HG03045 (cell line): ENCODE results near the gene PDIA4.
"Not testable (repeated sequence)": the region's sequence is repeated elsewhere in the genome, so short reads cannot be mapped to it uniquely, and the experiment has no call there.

Source experiments
- ATAC-seq: cut with Tn5 transposase; IDR thresholded peaks from one replicate; pipeline ENCODE4 v1.9.1; 2021; ENCODE audit warnings: mild to moderate bottlenecking, moderate library complexity; ENCODE audit not compliant: unreplicated experiment

PDIA4 gene, protein sequence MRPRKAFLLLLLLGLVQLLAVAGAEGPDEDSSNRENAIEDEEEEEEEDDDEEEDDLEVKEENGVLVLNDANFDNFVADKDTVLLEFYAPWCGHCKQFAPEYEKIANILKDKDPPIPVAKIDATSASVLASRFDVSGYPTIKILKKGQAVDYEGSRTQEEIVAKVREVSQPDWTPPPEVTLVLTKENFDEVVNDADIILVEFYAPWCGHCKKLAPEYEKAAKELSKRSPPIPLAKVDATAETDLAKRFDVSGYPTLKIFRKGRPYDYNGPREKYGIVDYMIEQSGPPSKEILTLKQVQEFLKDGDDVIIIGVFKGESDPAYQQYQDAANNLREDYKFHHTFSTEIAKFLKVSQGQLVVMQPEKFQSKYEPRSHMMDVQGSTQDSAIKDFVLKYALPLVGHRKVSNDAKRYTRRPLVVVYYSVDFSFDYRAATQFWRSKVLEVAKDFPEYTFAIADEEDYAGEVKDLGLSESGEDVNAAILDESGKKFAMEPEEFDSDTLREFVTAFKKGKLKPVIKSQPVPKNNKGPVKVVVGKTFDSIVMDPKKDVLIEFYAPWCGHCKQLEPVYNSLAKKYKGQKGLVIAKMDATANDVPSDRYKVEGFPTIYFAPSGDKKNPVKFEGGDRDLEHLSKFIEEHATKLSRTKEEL

DNA sequence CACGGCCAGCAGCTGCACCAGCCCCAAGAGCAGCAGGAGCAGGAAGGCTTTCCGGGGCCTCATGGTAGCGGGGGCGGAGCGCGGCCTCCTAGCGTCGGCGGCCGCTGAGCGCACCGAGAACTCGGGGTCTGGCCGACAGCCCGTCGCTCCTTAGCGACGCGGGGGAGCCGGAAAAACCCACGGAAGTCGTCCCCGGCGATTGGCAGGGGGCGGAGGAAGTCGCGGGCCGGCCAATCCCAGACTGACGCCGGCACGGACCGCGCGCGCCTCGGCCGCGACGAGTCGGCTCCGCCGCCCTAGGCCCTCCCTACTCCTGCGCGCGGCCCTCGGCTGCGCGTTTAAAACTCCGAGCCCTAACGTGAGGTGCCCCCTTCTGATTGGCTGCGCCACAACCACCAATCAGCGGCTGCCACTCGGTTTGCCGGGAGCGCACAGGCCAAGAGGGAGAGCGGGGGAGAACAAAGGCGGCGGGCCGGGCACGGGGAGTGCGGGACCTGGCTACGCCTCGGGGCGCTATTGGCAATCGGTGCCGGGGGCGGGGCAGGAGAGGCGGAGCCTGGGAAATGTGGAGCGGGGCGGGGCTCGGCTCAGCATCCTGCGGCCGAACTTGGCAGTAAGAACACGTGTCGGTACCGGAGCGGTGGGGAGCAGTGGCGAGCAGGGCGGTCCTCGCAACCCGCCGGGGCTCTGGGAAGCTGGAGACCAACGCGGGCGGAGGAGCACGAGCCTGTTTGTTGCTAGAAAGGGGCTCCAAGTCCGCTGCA lies at the start of gene PDIA4:
TSS of gene PDIA4 (minus strand) at position 160 of the 764 bp plus-strand sequence. CDS start at position 63, 97 bp downstream.
- ATAC-seq: peak; percentile 94

DNA sequence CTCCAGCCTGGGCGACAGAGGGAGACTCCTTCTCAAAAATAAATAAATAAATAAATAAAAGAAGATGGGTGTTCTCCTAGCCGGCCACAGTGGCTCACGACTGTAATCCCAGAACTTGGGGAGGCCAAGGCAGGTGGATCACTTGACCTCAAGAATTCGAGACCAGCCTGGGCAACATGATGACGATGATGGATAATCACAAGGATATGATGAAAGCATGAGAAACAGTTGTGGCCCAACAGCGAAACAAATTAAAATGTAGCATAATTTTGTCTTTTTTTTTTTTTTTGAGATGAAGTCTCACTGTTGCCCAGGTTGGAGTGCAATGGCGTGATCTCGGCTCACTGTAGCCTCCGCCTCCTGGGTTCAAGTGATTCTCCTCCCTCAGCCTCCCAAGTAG lies 49.3 kb upstream of the PDIA4 start:
- ATAC-seq: no peak

DNA sequence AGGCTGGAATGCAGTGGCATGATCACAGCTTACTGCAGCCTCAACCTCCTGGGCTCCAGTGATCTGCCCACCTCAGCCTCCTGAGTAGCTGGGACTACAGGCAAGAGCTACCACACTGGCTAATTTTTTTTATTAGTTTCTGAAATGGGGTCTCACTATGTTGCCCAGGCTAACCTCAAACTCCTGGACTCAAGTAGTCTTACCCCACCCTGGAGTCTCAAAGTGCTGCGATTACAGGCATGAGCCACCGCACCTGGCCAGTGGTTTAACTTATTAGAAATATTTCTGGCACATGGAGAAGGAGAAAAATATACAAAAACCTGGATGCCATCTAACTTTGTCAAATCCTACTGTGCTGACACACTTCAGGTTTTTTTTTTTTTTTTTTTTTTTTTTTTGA lies 47.0 kb upstream of the PDIA4 start:
- no peak for ATAC-seq

DNA sequence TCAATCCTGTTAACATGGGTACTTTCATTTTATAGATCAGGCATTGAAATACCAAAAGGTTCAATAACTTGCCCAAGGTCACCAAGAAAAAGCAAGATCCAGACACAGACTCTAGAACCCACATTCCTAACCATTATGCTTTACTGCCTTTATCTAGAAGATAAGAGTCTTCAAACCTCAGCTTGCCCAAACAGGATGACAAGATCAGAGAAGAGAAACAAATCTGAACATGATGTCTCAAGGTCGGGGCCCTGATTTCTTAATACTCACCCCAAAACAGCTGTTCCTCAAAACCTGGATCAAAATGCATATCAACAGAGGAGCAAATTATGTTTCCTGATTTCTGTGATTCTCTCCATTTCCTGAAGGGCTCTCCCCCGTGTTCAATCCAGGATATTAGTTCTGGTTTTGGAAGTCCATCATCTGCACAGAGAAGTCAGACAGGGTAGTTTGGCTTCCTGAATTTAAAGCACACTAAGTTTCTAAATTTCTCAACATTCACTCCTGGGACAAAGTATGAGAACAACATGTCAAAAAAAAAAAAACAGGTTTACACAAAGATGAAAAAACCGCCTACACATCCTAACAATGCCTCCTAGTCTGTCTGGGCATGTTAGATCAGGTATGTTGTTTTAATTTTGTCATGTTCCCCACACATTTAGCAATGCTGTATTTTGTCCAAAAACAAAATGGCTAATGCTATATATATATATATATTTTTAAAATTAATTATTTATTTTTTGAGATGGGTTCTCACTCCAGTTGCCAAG lies 46.0 kb upstream of the PDIA4 start:
- ATAC-seq: no peak

DNA sequence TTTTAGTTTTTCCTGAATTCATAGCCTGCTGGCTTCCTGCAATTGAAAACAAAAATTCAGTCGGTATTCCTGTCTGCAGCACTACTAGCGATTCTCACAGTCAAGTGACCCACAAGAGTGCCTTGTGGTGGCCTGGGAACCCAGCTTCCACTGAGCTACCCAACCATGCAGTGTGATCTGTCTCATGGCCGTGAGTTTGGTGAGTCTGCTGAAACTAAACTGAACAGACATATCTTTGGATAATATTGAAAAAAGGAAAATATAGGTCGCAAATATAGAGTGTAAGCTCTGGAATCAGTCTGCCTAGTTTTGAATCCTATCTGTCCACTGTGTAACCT lies 44.1 kb upstream of the PDIA4 start:
- no peak for ATAC-seq

DNA sequence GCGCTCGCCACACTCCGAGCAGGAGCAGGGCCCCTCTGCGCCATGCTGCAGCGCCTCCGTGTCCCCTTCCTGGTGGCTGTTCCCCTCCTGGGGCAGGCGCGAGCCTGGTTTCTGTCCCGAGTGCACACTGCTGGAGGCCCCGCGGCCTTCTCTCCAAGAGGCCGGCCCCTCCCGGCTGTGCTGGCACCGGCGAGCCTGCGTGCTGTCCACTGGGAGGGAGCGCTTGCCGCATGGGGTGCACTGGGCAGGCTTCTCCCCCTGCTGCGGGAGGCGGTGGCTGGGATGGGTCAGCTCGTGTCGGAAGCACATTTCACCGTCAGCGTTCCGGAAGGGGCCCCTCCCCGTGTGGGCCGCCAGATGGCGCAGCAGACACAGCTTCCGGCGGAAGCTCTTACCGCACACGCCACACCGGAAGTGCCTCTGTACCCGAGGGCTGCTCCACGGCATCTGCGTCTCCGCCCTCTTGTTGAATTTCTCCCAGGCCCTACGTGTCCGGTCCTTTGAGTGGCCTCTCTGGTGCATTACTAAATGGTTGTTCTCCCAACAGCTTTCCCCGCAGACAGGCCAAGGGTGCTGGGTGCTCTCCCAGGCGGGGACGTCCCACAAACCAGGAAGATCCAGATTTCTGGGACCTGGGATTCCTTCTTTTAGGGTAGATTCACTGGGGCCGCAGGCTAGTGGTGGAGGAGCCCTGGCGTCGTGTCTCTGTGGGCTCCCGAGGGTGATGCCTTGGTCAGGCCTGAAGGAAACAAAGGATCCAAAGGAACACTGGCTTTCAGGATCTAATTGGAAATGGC lies 43.5 kb upstream of the PDIA4 start:
- peak; percentile 44 for ATAC-seq

DNA sequence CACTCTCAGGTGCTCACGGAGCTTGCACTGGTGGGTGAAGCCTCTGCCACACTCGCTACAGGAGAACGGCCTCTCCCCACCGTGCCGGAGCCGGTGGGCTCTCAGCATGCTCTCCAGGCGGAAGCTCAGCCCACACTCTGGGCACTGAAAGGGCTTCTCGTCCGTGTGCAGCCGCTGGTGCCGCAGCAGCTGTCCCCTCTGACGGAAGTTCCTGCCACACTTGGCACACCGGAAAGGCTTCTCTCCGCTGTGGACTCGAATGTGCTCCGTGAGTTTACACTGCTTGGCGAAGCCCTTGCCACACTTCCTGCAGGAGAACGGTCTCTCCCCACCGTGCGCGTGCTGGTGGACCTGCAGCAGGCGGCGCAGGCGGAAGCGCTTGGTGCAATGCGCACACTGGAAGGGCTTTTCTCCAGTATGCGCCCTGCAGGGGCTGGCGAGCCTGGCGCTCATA lies 42.9 kb upstream of the PDIA4 start:
- no peak for ATAC-seq

DNA sequence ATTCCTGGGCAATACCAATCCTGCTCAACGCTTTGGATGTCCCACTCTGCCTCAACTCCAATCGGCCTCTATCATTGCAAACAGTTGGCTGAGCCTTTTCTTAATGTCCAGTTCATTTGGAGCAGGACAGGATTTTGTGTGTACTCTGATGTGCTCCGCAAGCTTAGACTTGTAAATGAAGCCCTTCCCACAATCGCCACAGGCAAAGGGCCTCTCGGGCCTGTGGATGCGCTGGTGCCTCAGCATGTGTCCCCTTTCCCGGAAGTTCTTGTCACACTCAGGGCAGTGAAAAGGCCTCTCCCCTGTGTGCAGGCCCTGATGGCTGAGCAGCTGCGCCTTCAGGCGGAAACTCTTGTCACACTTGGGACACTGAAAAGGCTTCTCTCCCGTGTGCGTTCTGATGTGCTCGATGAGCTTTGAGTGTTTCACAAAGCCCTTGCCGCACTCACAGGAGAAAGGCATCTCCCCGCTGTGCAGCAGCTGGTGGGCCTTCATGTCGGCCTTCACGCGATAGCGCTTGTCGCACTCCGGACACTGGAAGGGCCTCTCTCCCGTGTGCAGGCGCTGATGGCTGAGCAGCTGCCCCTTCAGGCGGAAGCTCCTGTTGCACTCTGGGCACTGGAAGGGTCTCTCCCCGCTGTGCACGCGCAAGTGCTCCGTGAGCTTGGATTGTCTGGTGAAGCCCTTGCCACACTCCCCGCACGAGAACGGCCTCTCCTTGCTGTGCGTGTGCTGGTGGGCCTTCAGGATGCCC lies 42.2 kb upstream of the PDIA4 start:
- ATAC-seq: no peak

DNA sequence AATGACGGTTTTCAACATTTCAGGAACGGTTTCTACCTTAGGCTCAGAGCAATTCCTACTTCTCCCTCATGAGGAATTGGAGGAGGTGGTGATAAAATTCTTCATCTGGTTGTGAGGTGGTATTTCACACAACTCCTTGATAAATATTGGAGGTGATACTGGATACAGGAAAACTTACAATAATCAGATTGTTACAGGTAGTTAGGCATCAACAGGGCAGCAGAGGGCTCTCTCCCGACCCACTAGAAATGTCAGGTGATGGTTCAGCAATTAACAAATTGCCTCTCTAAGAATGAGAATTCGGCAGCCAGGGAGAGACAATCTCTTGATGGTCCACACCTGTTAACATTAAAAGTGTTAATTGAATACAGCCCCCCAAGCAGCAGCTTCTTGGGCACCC lies 39.6 kb upstream of the PDIA4 start:
- no peak for ATAC-seq

DNA sequence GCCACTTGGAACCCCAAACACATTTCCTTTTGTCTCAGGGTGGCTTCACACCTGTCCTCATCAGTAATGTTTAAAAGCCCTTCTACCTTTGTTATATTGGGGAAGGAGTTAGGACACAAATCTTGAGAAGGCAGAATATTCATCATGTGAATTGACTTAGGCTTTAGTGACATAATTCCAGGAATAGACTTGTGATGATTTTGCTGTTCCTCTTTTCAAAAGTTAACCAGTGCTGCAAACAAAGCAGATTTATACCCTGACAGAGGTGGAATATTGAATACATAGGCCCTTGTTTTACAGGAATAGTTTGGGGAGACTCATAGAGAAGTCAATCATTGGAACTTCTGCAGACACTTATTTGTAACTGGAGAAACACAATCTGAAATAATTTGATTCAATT lies 35.2 kb upstream of the PDIA4 start:
- no peak for ATAC-seq

DNA sequence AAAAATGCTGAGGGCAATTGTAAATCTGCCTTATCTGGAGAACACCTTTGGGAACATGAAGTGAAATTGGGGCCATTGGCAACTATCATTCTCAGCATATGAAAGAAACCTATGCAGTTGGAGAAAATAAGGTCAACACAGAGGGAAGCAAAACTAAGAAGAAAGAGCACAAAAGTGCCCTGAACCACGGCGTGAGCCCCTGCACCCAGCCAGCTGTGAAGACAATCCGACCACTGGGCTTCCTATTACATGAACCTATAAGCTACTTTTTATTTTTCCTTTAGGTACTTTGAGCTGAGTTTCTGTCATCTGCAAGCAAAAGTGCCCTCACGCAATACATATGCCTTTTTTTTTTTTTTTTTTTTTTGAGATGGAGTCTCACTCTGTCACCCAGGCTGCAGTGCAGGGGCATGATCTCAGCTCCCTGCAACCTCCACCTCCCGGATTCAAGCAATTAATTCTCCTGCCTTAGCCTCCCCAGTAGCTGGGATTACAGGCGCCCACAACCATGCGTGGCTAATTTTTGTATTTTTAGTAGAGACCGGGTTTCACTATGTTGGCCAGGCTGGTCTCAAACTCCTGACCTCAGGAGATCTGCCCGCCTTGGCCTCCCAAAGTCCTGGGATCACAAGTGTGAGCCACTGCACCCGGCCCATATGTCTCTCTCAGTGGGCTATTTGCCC lies 34.1 kb upstream of the PDIA4 start:
- ATAC-seq: not testable (repeated sequence)

DNA sequence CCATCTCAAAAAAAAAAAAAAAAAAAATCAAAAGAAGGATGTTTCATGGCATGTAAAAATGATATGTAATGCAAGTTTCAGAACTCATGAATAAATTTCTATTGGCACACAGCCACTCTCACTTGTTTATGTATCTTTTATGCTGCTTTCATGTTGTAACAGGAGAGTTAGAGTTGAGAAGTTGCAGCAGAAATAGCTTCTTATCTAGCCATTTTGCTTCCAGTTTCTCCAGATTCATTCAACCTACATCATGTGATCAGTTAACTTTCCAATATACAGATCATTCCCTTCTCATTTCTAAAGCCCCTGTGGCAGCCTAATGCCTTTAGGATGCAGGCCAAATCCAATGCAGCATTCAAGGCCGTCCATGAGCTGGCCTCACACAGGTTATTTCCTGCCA lies 31.9 kb upstream of the PDIA4 start:
- ATAC-seq: no peak

DNA sequence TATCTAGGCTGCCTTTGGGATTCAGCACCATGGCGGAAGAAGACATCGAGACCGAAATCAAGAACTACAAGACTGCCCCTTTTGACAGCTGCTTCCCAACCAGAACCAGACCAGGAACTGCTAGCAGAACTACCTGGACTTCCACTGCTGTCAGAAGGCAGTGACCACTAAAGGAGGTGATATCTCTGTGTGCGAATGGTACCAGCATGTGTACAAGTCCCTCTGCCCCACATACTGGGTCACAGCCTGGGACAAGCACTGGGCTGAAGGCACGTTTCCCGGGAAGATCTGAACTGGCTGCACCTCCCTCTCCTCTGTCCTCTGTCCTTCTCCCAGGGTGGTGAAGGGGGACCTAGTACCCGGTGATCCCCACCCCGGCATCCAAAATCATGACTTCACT lies 25.6 kb upstream of the PDIA4 start:
- ATAC-seq: no peak

DNA sequence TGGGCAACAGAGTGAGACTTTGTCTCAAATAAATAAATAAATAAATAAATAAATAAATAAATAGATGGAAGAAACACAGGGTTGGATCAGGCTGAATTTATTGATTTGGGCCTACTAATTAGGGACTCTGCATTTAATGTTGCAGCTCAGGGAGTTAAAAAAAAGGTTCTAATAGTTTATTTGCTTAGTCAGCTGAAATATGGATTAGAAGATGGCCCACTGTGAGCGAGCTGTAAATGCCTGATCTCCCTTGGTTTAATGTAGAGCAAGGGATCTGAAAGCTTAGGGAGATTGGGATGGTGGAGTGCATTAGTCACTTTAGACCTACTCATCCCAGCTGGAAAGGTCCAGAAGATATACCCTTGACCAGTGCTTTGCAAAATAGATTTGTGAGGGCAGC lies 25.1 kb upstream of the PDIA4 start:
- no peak for ATAC-seq

DNA sequence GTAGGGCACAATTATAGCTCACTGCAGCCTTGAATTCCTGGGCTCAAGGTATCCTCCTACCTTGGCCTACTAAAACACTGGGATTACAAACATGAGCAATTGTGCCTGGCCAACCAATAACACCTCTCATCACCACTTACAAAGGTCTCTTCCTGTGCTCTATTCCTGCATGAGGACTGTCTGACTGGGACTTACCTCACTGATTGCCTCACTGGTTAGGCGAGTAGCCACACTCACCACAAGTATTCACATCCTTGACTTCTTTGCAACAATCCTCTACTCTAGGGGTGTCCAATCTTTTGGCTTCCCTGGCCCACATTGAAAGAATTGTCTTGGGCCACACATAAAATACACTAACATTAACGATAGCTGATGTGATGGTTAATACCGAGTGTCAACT lies 22.6 kb upstream of the PDIA4 start:
- no peak for ATAC-seq

DNA sequence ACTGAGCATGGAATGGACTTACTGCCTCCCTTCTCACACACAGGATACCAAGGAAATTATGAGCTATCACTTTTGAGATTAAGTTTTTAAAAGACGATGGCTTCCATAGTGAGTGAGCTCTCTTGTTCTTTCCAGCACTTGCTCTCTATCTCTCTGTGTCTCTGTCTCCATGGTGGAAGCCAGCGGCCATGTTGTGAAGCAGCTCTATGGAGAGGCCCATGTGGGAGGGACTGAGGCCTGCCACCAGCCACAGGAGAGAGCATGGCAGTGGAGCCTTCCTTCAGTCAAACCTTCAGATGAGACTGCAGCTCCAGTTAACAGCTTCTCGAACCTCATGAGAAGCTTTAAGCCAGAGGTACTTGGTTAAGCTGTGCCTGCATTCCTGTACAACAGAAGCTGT lies 20.5 kb upstream of the PDIA4 start:
- ATAC-seq: no peak

DNA sequence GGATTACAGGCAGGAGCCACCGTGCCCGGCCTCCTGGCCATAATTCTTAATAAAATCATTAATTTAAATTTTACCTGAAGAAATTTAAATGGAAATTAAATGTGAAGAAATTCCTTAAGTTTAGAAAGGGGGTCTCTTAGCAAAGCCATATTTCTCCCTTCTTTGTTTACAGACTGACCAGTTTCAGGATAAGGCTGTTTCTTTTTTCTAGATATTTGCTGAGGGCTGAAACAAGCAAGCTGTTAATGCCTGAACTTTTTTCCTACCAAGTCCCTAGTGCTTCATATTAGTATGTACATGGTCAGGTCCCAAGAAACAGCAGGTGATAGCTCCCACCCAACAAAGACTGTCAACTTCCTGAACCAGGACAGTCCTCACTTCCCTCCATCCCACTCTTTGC lies 18.1 kb upstream of the PDIA4 start:
- ATAC-seq: no peak

DNA sequence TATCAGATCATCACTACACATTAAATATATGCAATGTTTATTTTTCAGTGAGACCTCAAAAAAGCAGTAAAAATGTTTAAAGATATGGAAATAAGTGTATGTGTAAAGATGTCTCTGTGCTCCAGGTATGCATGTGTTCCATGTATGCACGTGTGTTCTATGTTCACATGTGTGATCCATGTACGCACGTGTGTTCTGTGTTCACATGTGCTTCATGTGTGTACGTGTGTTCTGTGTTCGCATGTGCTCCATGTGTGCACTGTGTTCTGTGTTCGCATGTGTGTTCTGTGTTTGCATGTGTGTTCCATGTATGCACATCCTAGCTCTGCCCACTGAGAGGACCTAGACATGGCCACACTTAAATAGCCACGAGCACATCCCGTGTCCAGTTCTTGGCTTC lies 15.6 kb upstream of the PDIA4 start:
- ATAC-seq: no peak

DNA sequence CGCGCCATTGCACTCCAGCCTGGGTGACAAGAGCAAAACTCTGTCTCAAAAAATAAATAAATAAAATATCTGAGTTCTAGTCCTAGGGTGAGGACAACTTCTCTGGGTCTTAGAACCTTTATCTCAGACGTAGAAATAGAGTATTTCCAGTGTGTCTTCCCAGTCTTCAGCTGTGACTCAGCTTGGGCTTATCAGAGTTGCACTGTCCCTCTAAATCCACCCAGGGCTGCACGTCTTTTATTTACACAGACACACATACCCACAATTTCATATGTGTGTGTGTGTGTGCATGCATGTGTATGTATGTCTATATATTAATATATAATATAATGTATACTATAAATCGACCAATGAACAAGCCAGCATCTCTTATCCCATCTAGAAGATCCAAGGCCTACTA lies 13.0 kb upstream of the PDIA4 start:
- ATAC-seq: no peak
